ENCODE measurements around the gene NUTM1. TPM values are rescaled to one million over a fixed set of nuclear protein-coding genes. Genes with fewer than 3 reads are reported as not detected.

Gene NUTM1
- total and polyA plus RNA-seq, 2 of the 13 experiments (the other 11 are each of a cell fraction or from before 2014, with no cell fraction given), result not detected

DNA sequence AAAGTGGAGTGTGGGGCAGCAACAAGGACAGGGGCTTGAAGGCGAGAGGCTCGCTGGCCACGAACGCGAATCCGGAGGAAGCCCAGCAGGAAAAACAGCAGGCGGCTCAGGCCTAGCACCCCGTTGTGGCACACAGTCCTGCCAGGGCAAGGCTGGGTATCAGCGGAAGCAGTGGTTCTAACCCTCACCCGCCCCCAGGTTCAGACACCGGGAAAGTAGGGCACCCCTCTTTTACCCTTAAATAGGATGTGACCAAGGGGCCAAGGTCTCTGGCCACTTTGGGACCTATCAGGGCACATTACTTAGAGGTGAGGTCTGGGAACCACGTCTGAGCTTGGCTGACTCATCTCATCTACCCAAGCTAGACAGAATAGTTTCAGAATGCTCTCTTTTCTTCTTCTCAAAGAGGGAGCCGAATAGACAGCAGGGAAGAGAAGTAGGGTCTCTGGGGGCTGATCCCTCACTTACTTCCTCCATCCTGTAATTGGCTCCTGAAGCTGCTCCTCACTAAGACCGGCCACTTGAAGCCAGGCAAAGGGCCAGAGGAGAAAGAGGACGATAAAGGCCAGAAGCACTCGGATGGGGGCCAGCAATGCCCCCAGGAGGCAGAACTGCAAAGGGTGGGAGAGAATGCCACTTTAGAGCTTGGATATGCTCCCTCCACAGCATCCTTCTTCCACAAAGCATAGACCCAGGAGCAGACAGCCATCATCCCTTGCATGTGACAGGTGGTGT, 22.1 kb downstream of the NUTM1 start:
- POLR2A ChIA-PET, result interaction anchor here (1.2 to 3.1 kb wide), 4 partner anchors 22 to 223 kb away, joined by 3 to 28 read pairs (median 6); partner anchors contain the start of genes NOP10, NUTM1 and SLC12A6
- no peaks in the 10 kb centered on the region for H3K9me3 ChIP-seq (ENCODE audit: low read length)
- DNase-seq (ENCODE audit: low spot score), result no peak
- H3K4me2 ChIP-seq (ENCODE audit: low read depth, low read length), result peak overlapping the region; percentile 97; the same call in 1 of the 2 replicates
- peaks cover 21% of the 10 kb centered on the region for H3K4me1 ChIP-seq (ENCODE audit: insufficient read depth, low read length)
- no peak for ATAC-seq
- FAIRE-seq, result no peak
- TF ChIP-seq, protein P1, sequence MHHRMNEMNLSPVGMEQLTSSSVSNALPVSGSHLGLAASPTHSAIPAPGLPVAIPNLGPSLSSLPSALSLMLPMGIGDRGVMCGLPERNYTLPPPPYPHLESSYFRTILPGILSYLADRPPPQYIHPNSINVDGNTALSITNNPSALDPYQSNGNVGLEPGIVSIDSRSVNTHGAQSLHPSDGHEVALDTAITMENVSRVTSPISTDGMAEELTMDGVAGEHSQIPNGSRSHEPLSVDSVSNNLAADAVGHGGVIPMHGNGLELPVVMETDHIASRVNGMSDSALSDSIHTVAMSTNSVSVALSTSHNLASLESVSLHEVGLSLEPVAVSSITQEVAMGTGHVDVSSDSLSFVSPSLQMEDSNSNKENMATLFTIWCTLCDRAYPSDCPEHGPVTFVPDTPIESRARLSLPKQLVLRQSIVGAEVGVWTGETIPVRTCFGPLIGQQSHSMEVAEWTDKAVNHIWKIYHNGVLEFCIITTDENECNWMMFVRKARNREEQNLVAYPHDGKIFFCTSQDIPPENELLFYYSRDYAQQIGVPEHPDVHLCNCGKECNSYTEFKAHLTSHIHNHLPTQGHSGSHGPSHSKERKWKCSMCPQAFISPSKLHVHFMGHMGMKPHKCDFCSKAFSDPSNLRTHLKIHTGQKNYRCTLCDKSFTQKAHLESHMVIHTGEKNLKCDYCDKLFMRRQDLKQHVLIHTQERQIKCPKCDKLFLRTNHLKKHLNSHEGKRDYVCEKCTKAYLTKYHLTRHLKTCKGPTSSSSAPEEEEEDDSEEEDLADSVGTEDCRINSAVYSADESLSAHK (CRISPR knock-in tag; IDR thresholded peaks at IDR 0.05; ENCODE audit: borderline replicate concordance), result no peak
- TF ChIP-seq SUZ12 (IDR thresholded peaks at IDR 0.05; ENCODE audit: low read depth, low read length) (no peak), ADNP (CRISPR knock-in tag; IDR thresholded peaks at IDR 0.05) (no peak), MXD4 (CRISPR knock-in tag; IDR thresholded peaks at IDR 0.05) (no peak), HES4 (CRISPR knock-in tag; IDR thresholded peaks at IDR 0.05; ENCODE audit: borderline replicate concordance) (no peak), SP5 (CRISPR knock-in tag; IDR thresholded peaks at IDR 0.05; ENCODE audit: borderline replicate concordance, low read depth) (no peak), ZNF383 (CRISPR knock-in tag; IDR thresholded peaks at IDR 0.05; ENCODE audit: borderline replicate concordance) (no peak), CBFB (CRISPR knock-in tag; IDR thresholded peaks at IDR 0.05) (no peak), ZNF883 (CRISPR knock-in tag; IDR thresholded peaks at IDR 0.05; ENCODE audit: not compliant biosample characterization) (no peak), ZFP62 (CRISPR knock-in tag; IDR thresholded peaks at IDR 0.05) (no peak)
- TF ChIP-seq, protein P2, sequence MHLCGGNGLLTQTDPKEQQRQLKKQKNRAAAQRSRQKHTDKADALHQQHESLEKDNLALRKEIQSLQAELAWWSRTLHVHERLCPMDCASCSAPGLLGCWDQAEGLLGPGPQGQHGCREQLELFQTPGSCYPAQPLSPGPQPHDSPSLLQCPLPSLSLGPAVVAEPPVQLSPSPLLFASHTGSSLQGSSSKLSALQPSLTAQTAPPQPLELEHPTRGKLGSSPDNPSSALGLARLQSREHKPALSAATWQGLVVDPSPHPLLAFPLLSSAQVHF (CRISPR knock-in tag; IDR thresholded peaks at IDR 0.05), result no peak
- no peak overlapping the region for H2AFZ ChIP-seq (ENCODE audit: low read length)
- no peaks in the 10 kb centered on the region for H4K20me1 ChIP-seq (ENCODE audit: insufficient read depth, low read length)
- H3K4me3 ChIP-seq (replicated peaks in 1 of 3; ENCODE audit: insufficient read depth in 1 of 3, low read depth in 2 of 3, low read length in 3 of 3), result no peak overlapping the region
- H3K36me3 ChIP-seq (replicated peaks in 1 of 2; ENCODE audit: control insufficient read depth in 1 of 2, insufficient read depth in 2 of 2, low read length in 2 of 2), result peaks cover 1 to 3% of the 10 kb centered on the region in 2 experiments; a peak in 2 of 5 replicates
- no TSS peak for BruUV-seq (replicated peaks)
- no peak overlapping the region for H3K9ac ChIP-seq (ENCODE audit: insufficient read depth, low read depth, low read length)
- no peaks in the 10 kb centered on the region for H3K27me3 ChIP-seq (ENCODE audit: control insufficient read depth in 1 of 2, insufficient read depth in 2 of 2, low read length in 2 of 2)
- peaks cover 2% of the 10 kb centered on the region for H3K79me2 ChIP-seq (ENCODE audit: insufficient read depth, low read length)
- in situ Hi-C loops (cut with HindIII; ENCODE audit: extremely low pct_ligation_motif_present, low pct_unique_long_range_greater_than_20kb) (loop anchor here (10.0 to 25.0 kb wide), 2 partner anchors 70 to 303 kb away; partner anchors contain the start of gene GOLGA8A), intact Hi-C loops (cut with micrococcal nuclease; ENCODE audit: unreplicated experiment) (loop anchor here (5.0 kb wide), 1 partner anchor 123 kb away; no protein-coding TSS in a partner anchor)
- H3K27ac ChIP-seq (ENCODE audit: extremely low read length, insufficient read depth, low read length), result no peak overlapping the region
- CTCF ChIA-PET (ENCODE audit: low intra/inter-chr PET ratio, low total read pairs), result no interaction called here
- 96% methylated on average over 16 of the region's 16 CpGs for WGBS (ENCODE audit: low lambda C conversion rate)
